ENCODE results near the gene SYTL3. TPM values are rescaled to one million over a fixed set of nuclear protein-coding genes. Genes with fewer than 3 reads are reported as not detected.
"Not testable (repeated sequence)": the region's sequence is repeated elsewhere in the genome, so short reads cannot be mapped to it uniquely, and the experiment has no call there.

The SYTL3 gene, protein sequence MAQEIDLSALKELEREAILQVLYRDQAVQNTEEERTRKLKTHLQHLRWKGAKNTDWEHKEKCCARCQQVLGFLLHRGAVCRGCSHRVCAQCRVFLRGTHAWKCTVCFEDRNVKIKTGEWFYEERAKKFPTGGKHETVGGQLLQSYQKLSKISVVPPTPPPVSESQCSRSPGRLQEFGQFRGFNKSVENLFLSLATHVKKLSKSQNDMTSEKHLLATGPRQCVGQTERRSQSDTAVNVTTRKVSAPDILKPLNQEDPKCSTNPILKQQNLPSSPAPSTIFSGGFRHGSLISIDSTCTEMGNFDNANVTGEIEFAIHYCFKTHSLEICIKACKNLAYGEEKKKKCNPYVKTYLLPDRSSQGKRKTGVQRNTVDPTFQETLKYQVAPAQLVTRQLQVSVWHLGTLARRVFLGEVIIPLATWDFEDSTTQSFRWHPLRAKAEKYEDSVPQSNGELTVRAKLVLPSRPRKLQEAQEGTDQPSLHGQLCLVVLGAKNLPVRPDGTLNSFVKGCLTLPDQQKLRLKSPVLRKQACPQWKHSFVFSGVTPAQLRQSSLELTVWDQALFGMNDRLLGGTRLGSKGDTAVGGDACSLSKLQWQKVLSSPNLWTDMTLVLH
- total RNA-seq = 10 to 100 TPM; 25.8 to 26.9 TPM

DNA sequence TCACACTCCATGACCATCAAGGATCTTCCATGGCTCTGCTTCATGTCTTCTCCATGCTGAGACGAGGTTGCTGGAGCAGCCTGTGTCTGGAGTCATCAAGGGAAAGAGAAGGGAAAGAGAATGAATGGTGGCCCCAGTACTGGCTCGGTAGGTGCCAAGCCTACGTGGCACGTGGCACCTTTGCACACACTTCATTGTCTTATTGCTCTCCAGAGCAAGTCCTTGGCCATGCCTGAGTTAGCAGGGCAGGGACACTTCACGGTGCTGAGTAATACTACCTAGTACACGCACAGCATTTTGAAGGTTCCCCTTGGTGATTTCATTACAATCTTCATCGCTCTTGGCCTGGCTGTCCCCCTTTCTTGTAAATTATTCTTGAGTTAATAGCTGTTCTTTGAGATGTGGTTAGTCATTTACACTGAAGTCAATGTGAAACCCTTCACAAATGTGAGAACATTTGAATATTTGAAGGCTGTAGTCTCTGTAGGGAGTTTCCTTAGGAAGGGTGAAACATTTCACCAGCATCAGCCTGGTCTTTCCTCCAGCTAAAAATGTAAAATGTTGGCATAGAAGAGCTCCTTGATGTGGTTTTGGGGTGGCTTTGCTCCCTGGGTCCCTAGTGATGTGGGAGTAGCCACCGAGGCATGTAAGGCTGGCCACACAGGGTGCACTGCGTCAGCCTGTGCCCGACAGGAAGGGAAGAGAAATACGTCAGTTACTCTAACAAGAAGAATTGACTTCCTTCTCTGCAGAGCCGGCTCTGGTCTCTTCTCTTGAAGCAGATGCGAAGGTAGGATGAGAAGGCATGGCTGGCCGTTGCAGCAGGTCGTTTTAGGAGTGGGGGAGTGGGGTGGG, at the start of gene SYTL3:
Gene SYTL3, plus strand, starts transcription at position 766 of the 855 bp plus-strand sequence. CDS start 13,215 bp downstream, outside the sequence.
- CTCF ChIA-PET = interaction anchor here (0.6 to 2.9 kb wide), 6 partner anchors 10 to 435 kb away, joined by 3 to 13 read pairs (median 4); no protein-coding TSS in a partner anchor
- H3K9me3 Mint-ChIP-seq = no peaks in the 10 kb centered on the region
- peak; percentile 84 for DNase-seq
- peaks cover 78% of the 10 kb centered on the region for H3K4me1 Mint-ChIP-seq
- H3K27me3 Mint-ChIP-seq = no peaks in the 10 kb centered on the region
- H3K4me3 Mint-ChIP-seq = peak within 1 kb of the TSS; percentile 73
- H3K27ac Mint-ChIP-seq = peak within 1 kb of the TSS; percentile 96
- POLR2A ChIA-PET = interaction anchor here (0.5 to 1.1 kb wide), 2 partner anchors 40 to 42 kb away, joined by 3 to 5 read pairs; no protein-coding TSS in a partner anchor
- H3K36me3 Mint-ChIP-seq (ENCODE audit: low read depth) = peaks cover 26% of the 10 kb centered on the region

DNA sequence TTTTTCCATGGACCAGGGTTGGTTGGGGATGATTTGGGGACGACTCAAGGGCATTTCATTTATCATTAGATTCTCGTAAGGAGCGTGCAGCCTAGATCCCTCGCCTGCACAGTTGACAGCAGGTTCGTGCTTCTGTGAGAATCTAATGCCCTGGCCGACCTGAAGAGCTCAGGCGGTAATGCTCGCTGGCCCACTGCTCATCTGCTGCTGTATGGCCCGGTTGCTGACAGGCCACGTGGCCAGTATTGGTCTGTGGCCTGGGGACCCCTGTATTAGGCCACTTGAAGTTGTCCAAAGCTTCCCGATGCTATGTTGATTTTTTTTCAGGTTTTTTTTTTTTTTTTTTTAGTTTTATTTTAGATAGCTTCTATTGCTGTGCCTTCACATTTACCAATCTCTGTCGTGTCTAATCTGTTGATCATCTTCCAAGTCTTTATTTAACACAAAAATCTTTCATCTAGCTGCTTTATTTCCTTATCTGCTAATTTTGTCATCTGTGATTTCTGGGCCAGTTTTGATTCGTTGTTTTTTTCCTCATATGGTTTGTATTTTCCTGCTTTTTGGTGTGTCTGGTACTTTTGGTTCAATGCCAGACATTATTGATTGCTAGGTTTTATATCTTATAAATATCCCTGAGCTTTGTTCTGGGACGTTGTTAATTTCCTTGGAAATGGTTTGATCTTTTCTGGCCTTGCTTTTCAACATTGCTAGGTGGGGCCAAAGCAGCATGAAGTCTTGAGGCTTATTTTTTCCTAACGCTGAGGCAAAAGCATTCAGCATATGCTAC, 46.4 kb upstream of the SYTL3 start:
- H3K4me3 Mint-ChIP-seq = no peak overlapping the region
- ChIA-PET CTCF (interaction anchor here (0.6 kb wide), 1 partner anchor 156 kb away, joined by 3 read pairs; no protein-coding TSS in a partner anchor), POLR2A (no interaction called here)
- H3K36me3 Mint-ChIP-seq (ENCODE audit: low read depth) = peaks cover 30% of the 10 kb centered on the region
- no peaks in the 10 kb centered on the region for H3K27me3 Mint-ChIP-seq
- no peak overlapping the region for H3K27ac Mint-ChIP-seq
- DNase-seq = no peak
- H3K9me3 Mint-ChIP-seq = no peaks in the 10 kb centered on the region
- H3K4me1 Mint-ChIP-seq = peaks cover 11% of the 10 kb centered on the region

DNA sequence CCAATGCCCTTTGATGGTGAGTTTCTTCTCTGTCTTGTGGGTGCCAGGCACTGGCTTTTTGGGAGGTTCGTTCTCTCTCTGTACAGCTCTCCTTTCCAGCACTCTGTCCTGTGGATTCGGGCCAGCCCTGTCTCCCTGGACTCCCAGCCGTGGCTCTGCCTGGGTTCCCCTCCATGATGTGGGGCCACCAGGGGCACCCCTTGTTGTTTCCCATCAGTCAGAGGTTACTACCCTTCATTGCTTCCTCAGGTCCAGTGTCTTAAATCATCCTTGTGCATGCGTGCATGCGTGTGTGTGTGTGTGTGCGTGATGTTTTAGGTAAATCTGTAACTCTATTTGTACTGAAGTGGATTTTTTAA, 45.8 kb upstream of the SYTL3 start:
- ChIA-PET CTCF (interaction anchor here (3.5 kb wide), 1 partner anchor 383 kb away, joined by 9 read pairs; no protein-coding TSS in a partner anchor), POLR2A (no interaction called here)
- no peaks in the 10 kb centered on the region for H3K27me3 Mint-ChIP-seq
- H3K4me3 Mint-ChIP-seq = no peak overlapping the region
- DNase-seq = no peak
- peak overlapping the region; percentile 14 for H3K27ac Mint-ChIP-seq
- H3K4me1 Mint-ChIP-seq = peaks cover 11% of the 10 kb centered on the region
- peaks cover 31% of the 10 kb centered on the region for H3K36me3 Mint-ChIP-seq (ENCODE audit: low read depth)
- H3K9me3 Mint-ChIP-seq = no peaks in the 10 kb centered on the region

DNA sequence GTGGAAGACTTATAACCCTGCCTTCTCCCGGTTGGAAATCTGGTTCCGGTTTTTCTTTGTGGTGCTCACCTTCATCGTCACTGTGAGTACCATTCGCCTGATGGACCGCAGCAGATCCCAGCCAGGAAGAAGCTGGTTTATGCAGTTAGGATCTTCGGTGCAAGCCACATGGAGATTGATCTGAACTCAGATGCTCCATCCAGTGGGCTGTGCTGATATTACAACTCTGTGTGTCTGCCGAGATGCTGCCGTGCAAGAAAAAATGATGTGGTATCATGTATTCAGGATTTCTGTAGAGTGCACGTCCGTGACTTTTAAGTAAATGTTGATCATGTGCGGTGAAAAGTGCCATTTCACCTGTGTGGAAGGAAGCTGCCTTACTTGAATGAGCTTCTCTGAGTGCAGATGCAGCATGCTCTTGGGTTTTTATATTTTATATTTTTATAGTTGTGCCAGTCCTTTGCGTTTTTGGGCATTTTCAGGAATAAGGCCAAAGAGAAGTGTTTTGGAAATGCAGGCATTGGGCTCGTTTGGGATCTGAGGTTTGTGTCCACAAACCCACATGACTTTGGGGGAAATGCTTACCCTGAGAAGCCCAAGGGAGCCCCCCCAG, 44.5 kb upstream of the SYTL3 start:
- Mint-ChIP-seq H3K4me3 (no peak overlapping the region), H3K9me3 (no peaks in the 10 kb centered on the region), H3K36me3 (ENCODE audit: low read depth) (peaks cover 34% of the 10 kb centered on the region), H3K27ac (no peak overlapping the region), H3K27me3 (no peaks in the 10 kb centered on the region), H3K4me1 (peaks cover 11% of the 10 kb centered on the region)
- ChIA-PET POLR2A (no interaction called here), CTCF (interaction anchor here (0.6 to 3.5 kb wide), 15 partner anchors 13 to 384 kb away, joined by 3 to 9 read pairs (median 3); no protein-coding TSS in a partner anchor)
- peak; percentile 67 for DNase-seq

DNA sequence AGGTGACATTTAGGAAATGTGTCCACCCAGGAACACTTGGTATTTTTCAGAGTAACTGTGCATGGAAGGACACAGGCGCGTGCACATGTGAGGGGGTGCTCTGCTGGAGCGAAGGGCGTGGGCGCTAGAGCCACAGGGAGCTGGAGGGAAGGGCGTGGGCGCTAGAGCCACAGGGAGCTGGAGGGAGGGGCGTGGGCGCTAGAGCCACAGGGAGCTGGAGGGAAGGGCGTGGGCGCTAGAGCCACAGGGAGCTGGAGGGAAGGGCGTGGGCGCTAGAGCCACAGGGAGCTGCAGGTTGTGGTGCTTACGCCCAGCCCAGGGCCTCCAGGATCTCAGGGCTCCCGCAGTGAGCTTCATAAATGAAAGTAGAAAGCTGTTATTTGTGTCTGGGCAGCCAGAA, 43.8 kb upstream of the SYTL3 start:
- H3K27ac Mint-ChIP-seq = peak overlapping the region; percentile 5
- H3K9me3 Mint-ChIP-seq, H3K4me3 Mint-ChIP-seq, H3K27me3 Mint-ChIP-seq, DNase-seq, POLR2A ChIA-PET: not testable (repeated sequence)
- CTCF ChIA-PET = interaction anchor here (0.9 to 3.5 kb wide), 14 partner anchors 14 to 385 kb away, joined by 3 to 9 read pairs (median 4); no protein-coding TSS in a partner anchor
- H3K4me1 Mint-ChIP-seq = peaks cover 11% of the 10 kb centered on the region
- peaks cover 37% of the 10 kb centered on the region for H3K36me3 Mint-ChIP-seq (ENCODE audit: low read depth)

DNA sequence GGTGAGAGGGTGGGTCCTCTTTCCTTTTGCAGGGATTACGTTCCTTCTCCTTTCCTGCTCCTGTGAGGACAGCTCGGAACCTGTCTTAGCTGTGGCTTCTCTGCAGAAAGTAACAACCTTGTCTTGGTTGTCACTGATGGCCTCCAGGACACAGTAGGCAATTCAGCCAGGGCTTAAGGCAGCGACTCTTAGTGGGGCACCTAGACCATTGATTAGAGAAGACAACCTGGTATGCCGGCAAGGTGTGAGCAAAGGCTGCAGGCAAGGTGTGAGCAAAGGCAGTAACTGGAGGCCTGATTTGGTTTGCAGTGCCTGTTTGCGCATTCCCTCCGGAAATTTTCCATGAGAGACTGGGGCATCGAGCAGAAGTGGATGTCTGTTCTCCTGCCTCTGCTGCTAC, 42.9 kb upstream of the SYTL3 start:
- ChIA-PET CTCF (interaction anchor here (0.8 to 3.5 kb wide), 5 partner anchors 17 to 386 kb away, joined by 3 to 9 read pairs (median 4); no protein-coding TSS in a partner anchor), POLR2A (no interaction called here)
- Mint-ChIP-seq H3K9me3 (no peaks in the 10 kb centered on the region), H3K36me3 (ENCODE audit: low read depth) (peaks cover 45% of the 10 kb centered on the region), H3K4me1 (peaks cover 11% of the 10 kb centered on the region), H3K4me3 (no peak overlapping the region), H3K27ac (no peak overlapping the region), H3K27me3 (no peaks in the 10 kb centered on the region)
- no peak for DNase-seq

DNA sequence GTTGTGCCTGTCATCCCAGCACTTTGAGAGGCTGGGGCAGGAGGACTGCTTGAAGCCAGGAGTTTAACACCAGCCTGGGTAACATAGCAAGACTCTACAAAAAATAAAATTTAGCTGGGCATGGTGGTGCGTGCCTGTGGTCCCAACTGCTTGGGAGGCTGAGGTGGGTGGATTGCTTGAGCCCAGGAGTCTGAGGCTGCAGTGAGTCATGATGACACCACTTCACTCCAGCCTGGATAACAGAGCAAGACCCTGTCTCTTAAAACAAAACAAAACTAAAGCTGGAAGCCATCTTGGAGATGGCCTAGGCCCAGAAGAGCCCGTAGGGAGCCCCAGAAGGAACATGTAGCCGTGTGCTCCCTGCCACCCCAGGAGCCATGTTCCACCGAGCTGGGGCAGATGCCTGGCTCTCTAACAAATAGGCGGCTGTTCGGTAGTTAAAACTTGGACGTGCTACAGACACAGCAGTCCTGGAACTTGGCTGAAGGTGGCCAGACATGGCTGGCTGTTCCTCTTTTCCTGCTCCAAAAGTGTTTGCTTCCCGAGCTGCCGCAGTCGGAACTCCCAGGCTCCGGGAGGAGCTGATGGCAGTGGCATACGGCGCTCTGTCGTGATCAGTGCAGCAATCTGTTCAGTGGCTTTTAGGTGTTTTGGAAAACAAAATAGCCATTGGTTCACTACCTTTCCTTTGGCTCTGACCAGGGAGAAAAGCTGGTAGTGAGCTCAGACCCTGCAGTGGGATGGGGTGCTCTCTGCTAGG, 42.3 kb upstream of the SYTL3 start:
- H3K4me1 Mint-ChIP-seq = peaks cover 11% of the 10 kb centered on the region
- POLR2A ChIA-PET = interaction anchor here (0.9 kb wide), 1 partner anchor 28 kb away, joined by 3 read pairs; no protein-coding TSS in a partner anchor
- no peak overlapping the region for H3K4me3 Mint-ChIP-seq
- CTCF ChIA-PET = interaction anchor here (0.6 to 3.5 kb wide), 4 partner anchors 16 to 386 kb away, joined by 3 to 9 read pairs (median 4); no protein-coding TSS in a partner anchor
- no peaks in the 10 kb centered on the region for H3K9me3 Mint-ChIP-seq
- H3K27me3 Mint-ChIP-seq = no peaks in the 10 kb centered on the region
- DNase-seq = no peak
- no peak overlapping the region for H3K27ac Mint-ChIP-seq
- peaks cover 50% of the 10 kb centered on the region for H3K36me3 Mint-ChIP-seq (ENCODE audit: low read depth)

DNA sequence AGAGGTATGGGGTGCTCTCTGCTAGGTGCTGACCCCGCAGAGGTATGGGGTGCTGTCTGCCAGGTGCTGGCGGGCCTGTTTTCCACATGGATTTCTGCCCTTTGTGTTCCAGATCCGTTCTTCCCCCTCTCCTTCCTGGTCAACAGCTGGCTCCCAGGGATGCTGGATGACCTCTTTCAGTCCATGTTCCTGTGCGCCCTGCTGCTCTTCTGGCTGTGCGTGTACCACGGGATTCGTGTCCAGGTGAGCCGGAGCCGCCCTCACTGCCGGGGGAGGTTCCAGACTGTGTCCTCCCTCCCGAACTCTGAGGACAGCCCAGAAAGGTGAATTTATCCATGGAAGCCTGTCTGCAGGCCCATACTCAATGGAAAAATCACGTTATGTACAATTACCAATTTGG, 41.6 kb upstream of the SYTL3 start:
- no peak overlapping the region for H3K4me3 Mint-ChIP-seq
- POLR2A ChIA-PET = interaction anchor here (0.9 kb wide), 1 partner anchor 27 kb away, joined by 3 read pairs; no protein-coding TSS in a partner anchor
- peaks cover 11% of the 10 kb centered on the region for H3K4me1 Mint-ChIP-seq
- no peaks in the 10 kb centered on the region for H3K9me3 Mint-ChIP-seq
- no peak for DNase-seq
- CTCF ChIA-PET = no interaction called here
- H3K36me3 Mint-ChIP-seq (ENCODE audit: low read depth) = peaks cover 53% of the 10 kb centered on the region
- no peaks in the 10 kb centered on the region for H3K27me3 Mint-ChIP-seq
- H3K27ac Mint-ChIP-seq = no peak overlapping the region

DNA sequence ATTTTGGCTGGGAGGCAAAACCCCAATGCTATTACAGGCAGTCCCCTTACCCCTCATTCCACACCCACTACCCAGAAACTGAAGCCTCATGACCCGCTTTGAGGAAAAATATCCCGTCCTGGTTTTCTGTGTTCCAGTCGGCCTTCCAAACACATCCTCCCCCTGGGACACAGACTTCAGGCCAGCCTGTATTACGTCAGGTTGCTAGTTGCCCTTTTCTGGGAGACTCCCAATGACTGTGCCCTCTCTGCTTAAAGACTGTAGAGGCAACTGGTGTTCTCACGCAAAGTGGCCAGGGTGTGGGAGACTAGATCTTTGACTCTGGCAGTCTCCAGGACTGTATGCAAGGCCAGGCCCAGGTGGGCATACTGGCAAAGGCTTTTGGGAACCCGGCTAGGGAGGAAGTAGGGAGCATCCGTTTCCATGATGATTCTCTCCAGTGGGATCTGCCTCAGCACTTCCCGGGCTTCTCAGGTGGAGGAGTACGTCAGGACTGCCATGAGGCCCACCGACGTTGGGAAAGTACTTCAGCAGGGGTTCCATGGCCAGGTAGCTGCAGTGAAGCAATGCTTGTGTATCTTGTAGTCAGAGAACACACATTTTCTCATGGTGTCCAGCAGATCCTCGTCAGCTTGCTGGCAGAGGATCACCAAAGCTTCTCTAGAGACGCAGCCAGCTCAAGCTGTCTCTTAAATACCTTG, 40.2 kb upstream of the SYTL3 start:
- peaks cover 2% of the 10 kb centered on the region for H3K9me3 Mint-ChIP-seq
- no peak overlapping the region for H3K4me3 Mint-ChIP-seq
- peaks cover 6% of the 10 kb centered on the region for H3K4me1 Mint-ChIP-seq
- H3K27ac Mint-ChIP-seq = no peak overlapping the region
- DNase-seq = no peak
- H3K36me3 Mint-ChIP-seq (ENCODE audit: low read depth) = peaks cover 58% of the 10 kb centered on the region
- CTCF ChIA-PET = interaction anchor here (0.6 to 1.8 kb wide), 4 partner anchors 12 to 751 kb away, joined by 3 to 4 read pairs (median 4); no protein-coding TSS in a partner anchor
- POLR2A ChIA-PET = no interaction called here
- H3K27me3 Mint-ChIP-seq = no peaks in the 10 kb centered on the region

DNA sequence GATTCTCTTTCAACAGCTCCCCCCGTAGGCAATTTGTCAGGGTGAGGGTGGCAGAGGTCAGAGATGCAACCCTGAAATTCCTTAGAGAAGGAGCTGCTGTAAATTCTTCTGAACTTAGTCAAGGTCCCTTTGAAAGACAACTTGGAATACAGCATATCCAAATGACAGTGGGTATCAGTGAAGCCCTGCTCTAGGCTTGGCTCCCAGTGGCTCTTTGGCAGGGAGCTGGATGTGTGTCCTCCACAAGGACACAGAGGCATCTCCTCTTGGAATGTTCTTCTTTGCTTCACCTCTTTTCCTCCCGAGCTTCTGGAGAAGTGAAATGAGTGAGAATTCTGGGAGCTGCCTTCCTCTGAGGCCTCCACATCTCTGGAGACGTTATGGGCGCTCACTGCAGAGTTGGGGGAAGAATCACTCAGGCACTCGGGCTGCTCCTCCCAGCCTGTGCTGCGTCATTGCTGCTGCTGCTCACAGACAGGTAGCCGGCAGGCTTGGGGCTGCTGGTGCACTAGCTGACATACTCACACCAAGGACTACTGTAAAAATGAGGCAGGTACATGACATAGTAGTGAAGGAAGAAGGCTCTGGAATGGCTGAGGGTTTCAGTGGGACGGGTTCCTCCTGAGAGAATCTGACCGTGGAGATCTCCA, 39.4 kb upstream of the SYTL3 start:
- POLR2A ChIA-PET = interaction anchor here (0.6 kb wide), 1 partner anchor 146 kb away, joined by 3 read pairs; no protein-coding TSS in a partner anchor
- Mint-ChIP-seq H3K27ac (no peak overlapping the region), H3K4me3 (no peak overlapping the region), H3K4me1 (peaks cover 3% of the 10 kb centered on the region), H3K27me3 (no peaks in the 10 kb centered on the region), H3K9me3 (peaks cover 2% of the 10 kb centered on the region), H3K36me3 (ENCODE audit: low read depth) (peaks cover 64% of the 10 kb centered on the region)
- DNase-seq = no peak
- CTCF ChIA-PET = interaction anchor here (0.6 to 1.8 kb wide), 3 partner anchors 11 to 752 kb away, joined by 3 to 4 read pairs (median 4); no protein-coding TSS in a partner anchor

Measured in activated CD4-positive, alpha-beta T cell treated with anti-CD3 and anti-CD28 coated beads, Interleukin-2, amount 10 ng/mL, durations not matched to agents 7 days and 5 days (primary cell).